Osteocyte (in vitro differentiated cells): ENCODE data around the gene DAPK1. TPM values are rescaled to one million over a fixed set of nuclear protein-coding genes. Genes with fewer than 3 reads are reported as not detected.

Experiments used
- DNase-seq: peaks from one replicate; pipeline ENCODE4 v3.0.0; 2021; ENCODE audit warnings: mixed read lengths; ENCODE audit not compliant: unreplicated experiment; ENCODE audit errors: extremely low spot score
- H3K27ac Mint-ChIP-seq: one replicate; pipeline ENCODE4 v1.8.0; 2021; ENCODE audit warnings: mild to moderate bottlenecking, mixed read lengths; ENCODE audit not compliant: unreplicated experiment
- H3K27me3 Mint-ChIP-seq: one replicate; pipeline ENCODE4 v1.8.0; 2021; ENCODE audit warnings: mixed read lengths; ENCODE audit not compliant: unreplicated experiment
- H3K36me3 Mint-ChIP-seq: one replicate; pipeline ENCODE4 v1.8.0; 2021; ENCODE audit warnings: mixed read lengths; ENCODE audit not compliant: unreplicated experiment
- H3K4me1 Mint-ChIP-seq: one replicate; pipeline ENCODE4 v1.8.0; 2021; ENCODE audit warnings: mixed read lengths; ENCODE audit not compliant: unreplicated experiment
- H3K4me3 Mint-ChIP-seq: one replicate; pipeline ENCODE4 v1.8.0; 2021; ENCODE audit warnings: mild to moderate bottlenecking, moderate library complexity, mixed read lengths; ENCODE audit not compliant: unreplicated experiment
- H3K9me3 Mint-ChIP-seq: one replicate; pipeline ENCODE4 v1.8.0; 2021; ENCODE audit warnings: mixed read lengths; ENCODE audit not compliant: unreplicated experiment
- total RNA-seq: library from RNA; stranded (reverse); gene quantifications from 2 replicates; pipeline ENCODE4 v1.2.1, GENCODE V29; 2021
- TF ChIP-seq, protein P1 (sequence below): fragments of 200-600 bp; sonication (generic); IDR thresholded peaks from 2 replicates; pipeline ENCODE4 v1.5.0; 2021; ENCODE audit warnings: antibody characterized with exemption, mild to moderate bottlenecking, moderate library complexity

The DAPK1 gene
- total RNA-seq, 1 donor from 2014 or later: 304 TPM

DNA sequence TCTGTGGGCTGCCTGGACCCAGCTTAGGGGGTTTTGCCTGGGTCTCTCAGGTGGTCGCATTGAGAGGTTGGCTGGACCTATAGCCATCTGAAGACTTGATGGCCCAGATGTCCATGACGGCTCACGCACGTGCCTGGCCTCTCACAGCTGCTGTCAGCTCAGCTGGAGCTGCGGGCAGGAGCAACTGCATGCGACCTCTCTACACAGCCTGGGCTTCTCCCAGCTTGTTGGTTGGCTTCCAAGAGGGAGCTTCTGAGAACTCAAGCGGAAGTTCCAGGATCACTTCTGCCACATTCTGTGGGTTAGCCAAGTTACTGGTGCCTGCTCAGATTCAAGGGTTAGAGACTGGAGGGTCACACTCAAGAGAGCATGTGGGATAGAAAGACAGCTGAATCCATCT, 99.2 kb downstream of the DAPK1 start:
- TF ChIP-seq, protein P1, sequence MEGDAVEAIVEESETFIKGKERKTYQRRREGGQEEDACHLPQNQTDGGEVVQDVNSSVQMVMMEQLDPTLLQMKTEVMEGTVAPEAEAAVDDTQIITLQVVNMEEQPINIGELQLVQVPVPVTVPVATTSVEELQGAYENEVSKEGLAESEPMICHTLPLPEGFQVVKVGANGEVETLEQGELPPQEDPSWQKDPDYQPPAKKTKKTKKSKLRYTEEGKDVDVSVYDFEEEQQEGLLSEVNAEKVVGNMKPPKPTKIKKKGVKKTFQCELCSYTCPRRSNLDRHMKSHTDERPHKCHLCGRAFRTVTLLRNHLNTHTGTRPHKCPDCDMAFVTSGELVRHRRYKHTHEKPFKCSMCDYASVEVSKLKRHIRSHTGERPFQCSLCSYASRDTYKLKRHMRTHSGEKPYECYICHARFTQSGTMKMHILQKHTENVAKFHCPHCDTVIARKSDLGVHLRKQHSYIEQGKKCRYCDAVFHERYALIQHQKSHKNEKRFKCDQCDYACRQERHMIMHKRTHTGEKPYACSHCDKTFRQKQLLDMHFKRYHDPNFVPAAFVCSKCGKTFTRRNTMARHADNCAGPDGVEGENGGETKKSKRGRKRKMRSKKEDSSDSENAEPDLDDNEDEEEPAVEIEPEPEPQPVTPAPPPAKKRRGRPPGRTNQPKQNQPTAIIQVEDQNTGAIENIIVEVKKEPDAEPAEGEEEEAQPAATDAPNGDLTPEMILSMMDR: no peak
- DNase-seq: no peak
- H3K27ac Mint-ChIP-seq: peak overlapping the region; percentile 19
- no peak overlapping the region for H3K4me3 Mint-ChIP-seq
- H3K9me3 Mint-ChIP-seq: no peaks in the 10 kb centered on the region
- peaks cover 31% of the 10 kb centered on the region for H3K36me3 Mint-ChIP-seq
- H3K27me3 Mint-ChIP-seq: no peaks in the 10 kb centered on the region
- peaks cover 78% of the 10 kb centered on the region for H3K4me1 Mint-ChIP-seq

DNA sequence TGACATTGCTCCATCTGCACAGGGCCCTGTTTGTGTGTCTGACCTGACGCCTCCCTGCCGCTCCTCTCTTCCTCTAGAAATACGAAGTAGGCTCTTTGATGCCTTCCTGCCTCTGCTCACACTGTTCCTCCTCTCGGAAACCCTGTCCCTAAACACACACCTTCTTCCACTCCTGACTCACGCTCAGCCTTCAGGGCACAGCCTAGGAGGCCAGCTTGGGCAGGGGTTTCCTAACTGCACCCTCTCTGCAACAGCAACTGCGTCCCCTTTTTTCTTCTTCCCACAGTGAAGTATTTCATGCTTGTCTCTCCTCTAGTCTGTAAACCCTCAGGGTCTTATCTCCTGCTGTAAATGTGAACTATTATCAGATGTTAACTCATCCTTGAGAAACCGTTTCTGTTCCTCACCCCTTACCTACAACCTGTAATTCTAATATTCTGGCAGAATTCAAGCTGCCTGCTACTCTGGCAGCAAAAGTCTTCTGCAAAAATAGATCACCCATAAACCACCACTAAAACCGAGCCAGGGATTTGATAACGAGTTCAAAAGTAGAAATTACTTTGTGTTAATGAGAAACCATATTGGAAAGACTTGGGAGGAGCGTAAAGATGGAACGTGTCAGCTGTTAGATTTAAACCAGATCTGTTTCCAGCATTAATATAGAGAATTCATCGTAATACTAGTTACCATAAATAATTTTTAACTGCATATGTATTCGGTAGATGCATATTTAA, 100.2 kb downstream of the DAPK1 start:
- peak overlapping the region; percentile 35 for H3K27ac Mint-ChIP-seq
- H3K9me3 Mint-ChIP-seq: no peaks in the 10 kb centered on the region

DNA sequence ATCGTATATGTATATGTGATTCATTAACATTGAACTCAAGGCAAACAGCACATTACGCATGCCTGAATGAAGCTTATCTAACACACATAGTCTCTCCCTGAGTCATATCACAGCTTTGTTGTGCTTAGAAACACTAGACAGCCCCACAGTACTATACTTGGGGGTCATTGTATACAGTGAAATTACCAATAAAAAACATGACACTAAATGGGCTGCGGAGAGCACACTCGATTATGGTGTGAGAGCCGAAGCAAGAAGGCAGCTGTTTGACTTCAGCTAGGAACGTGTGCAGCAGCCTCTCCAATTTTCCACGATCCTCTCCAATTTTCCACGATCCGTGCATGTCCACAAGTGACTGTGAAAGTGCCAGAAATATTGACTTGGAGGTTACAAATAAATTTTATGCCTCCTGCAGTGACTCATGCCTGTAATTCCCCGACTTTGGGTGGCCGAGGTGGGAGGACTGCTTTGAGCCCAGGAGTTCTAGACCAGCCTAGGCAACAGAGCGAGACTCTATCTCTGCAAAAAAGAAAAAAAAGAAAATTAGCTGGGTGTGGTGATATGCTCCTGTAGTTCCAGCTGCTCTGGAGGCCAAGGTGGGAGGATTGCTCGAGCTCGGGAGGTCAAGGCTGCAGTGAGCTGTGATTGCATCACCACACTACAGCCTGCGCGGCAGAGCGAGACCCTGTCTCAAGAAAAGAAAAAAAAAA, 102.4 kb downstream of the DAPK1 start:
- TF ChIP-seq, protein P1: no peak
- Mint-ChIP-seq H3K36me3 (peaks cover 21% of the 10 kb centered on the region), H3K4me3 (peak overlapping the region; percentile 59), H3K4me1 (peaks cover 90% of the 10 kb centered on the region), H3K27me3 (no peaks in the 10 kb centered on the region), H3K27ac (peak overlapping the region; percentile 82), H3K9me3 (no peaks in the 10 kb centered on the region)
- DNase-seq: no peak

More for the DNA sequence above, 100.2 kb downstream of the DAPK1 start:
- TF ChIP-seq, protein P1: no peak
- peaks cover 83% of the 10 kb centered on the region for H3K4me1 Mint-ChIP-seq
- DNase-seq: no peak
- H3K4me3 Mint-ChIP-seq: no peak overlapping the region
- H3K27me3 Mint-ChIP-seq: no peaks in the 10 kb centered on the region
- peaks cover 26% of the 10 kb centered on the region for H3K36me3 Mint-ChIP-seq

DNA sequence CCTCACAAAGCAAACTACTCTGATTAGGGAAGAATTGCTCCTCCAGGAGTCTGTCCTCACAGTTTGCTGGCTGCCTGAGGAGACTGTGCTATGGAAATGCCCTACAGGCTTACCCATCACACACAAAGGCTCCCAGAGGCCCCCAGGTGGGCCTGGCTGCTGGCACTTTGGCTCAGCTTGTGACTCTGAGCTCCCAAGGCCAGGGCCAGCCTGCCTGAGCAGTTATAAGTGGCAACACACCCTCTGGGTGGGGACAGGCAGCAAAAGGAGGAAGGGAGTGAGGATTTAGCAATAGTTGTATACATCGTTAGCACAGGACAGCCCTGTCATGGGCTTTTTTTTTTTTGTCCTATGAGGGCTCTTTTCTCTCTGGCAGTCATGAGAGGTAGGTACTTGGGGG, 103.5 kb downstream of the DAPK1 start:
- no peaks in the 10 kb centered on the region for H3K27me3 Mint-ChIP-seq
- peak overlapping the region; percentile 82 for H3K27ac Mint-ChIP-seq

More for the DNA sequence above, 103.5 kb downstream of the DAPK1 start:
- Mint-ChIP-seq H3K4me3 (no peak overlapping the region), H3K4me1 (peaks cover 92% of the 10 kb centered on the region), H3K36me3 (peaks cover 22% of the 10 kb centered on the region), H3K9me3 (no peaks in the 10 kb centered on the region)
- DNase-seq: no peak
- TF ChIP-seq, protein P1: no peak
